Skeletal muscle cell (primary cell): Measurements from ENCODE around the gene FNDC3B.
A peak's percentile ranks its signal among the peaks of the same experiment; 100 is the strongest.

Experiments used
- DNase-seq: peaks from one replicate; pipeline ENCODE4 v3.0.0-alpha.2; 2010; ENCODE audit warnings: low read depth
- H3K4me3 ChIP-seq: 2 replicates; pipeline ENCODE4 v1.5.1; 2011; ENCODE audit warnings: low read depth, mild to moderate bottlenecking, control low read depth, low read length, moderate library complexity

FNDC3B gene

GRCh38 chr3:172373912-172374311 lies 334.5 kb downstream of the FNDC3B start:
- H3K4me3 ChIP-seq: no peak overlapping the region
- DNase-seq: no peak

- no peak for DNase-seq
- H3K4me3 ChIP-seq: no peak overlapping the region
Measured at GRCh38 chr3:172375206-172375850, 335.9 kb downstream of the FNDC3B start.

- H3K4me3 ChIP-seq: no peak overlapping the region
- no peak for DNase-seq
Measured at GRCh38 chr3:172376402-172376801, 337.0 kb downstream of the FNDC3B start.

GRCh38 chr3:172376881-172377280 lies 337.5 kb downstream of the FNDC3B start:
- H3K4me3 ChIP-seq: no peak overlapping the region

GRCh38 chr3:172378439-172378838 lies 339.1 kb downstream of the FNDC3B start:
- no peak overlapping the region for H3K4me3 ChIP-seq
- DNase-seq: no peak

More at GRCh38 chr3:172376881-172377280, 337.5 kb downstream of the FNDC3B start:
- DNase-seq: no peak

- no peak overlapping the region for H3K4me3 ChIP-seq
- no peak for DNase-seq
Measured at GRCh38 chr3:172379372-172379771, 340.0 kb downstream of the FNDC3B start.

GRCh38 chr3:172380632-172381031 lies 341.3 kb downstream of the FNDC3B start:
- no peak for DNase-seq

GRCh38 chr3:172383306-172383796 lies 344.0 kb downstream of the FNDC3B start:
- H3K4me3 ChIP-seq: no peak overlapping the region
- no peak for DNase-seq

More at GRCh38 chr3:172380632-172381031, 341.3 kb downstream of the FNDC3B start:
- H3K4me3 ChIP-seq: no peak overlapping the region

- no peak overlapping the region for H3K4me3 ChIP-seq
- no peak for DNase-seq
Measured at GRCh38 chr3:172384836-172385235, 345.5 kb downstream of the FNDC3B start.

GRCh38 chr3:172387728-172388127 lies 348.4 kb downstream of the FNDC3B start:
- no peak overlapping the region for H3K4me3 ChIP-seq
- DNase-seq: no peak

GRCh38 chr3:172388412-172389078 lies 349.2 kb downstream of the FNDC3B start:
- DNase-seq: no peak
- H3K4me3 ChIP-seq: no peak overlapping the region

- no peak overlapping the region for H3K4me3 ChIP-seq
Measured at GRCh38 chr3:172390792-172391191, 351.4 kb downstream of the FNDC3B start.

GRCh38 chr3:172391592-172392302 lies 352.4 kb downstream of the FNDC3B start:
- DNase-seq: peak; percentile 26
- H3K4me3 ChIP-seq: no peak overlapping the region

More at GRCh38 chr3:172390792-172391191, 351.4 kb downstream of the FNDC3B start:
- DNase-seq: no peak

- H3K4me3 ChIP-seq: no peak overlapping the region
- DNase-seq: no peak
Measured at GRCh38 chr3:172394692-172395091, 355.3 kb downstream of the FNDC3B start.

- no peak overlapping the region for H3K4me3 ChIP-seq
Measured at GRCh38 chr3:172396400-172396799, 357.0 kb downstream of the FNDC3B start.

GRCh38 chr3:172397716-172398405 lies 358.5 kb downstream of the FNDC3B start:
- DNase-seq: peak; percentile 23
- no peak overlapping the region for H3K4me3 ChIP-seq

More at GRCh38 chr3:172396400-172396799, 357.0 kb downstream of the FNDC3B start:
- no peak for DNase-seq

GRCh38 chr3:172398484-172398883 lies 359.1 kb downstream of the FNDC3B start:
- H3K4me3 ChIP-seq: no peak overlapping the region
- no peak for DNase-seq

GRCh38 chr3:172402090-172402489 lies 362.7 kb downstream of the FNDC3B start:
- no peak overlapping the region for H3K4me3 ChIP-seq
- DNase-seq: no peak

GRCh38 chr3:172402892-172403643 lies 363.7 kb downstream of the FNDC3B start:
- no peak overlapping the region for H3K4me3 ChIP-seq
- DNase-seq: no peak
